Ovary (tissue), 3 donors: ENCODE results near the gene DDR2.

ENCODE experiments used
- CTCF ChIP-seq, 3 donors: fragments of 450-650 bp in 2 of 3; fragments of 200-600 bp in 1 of 3; IDR thresholded peaks; one replicate each; pipeline versions ENCODE4 v1.5.1 to v1.8.0; 2016 to 2022; ENCODE audit warnings: antibody characterized with exemption in 3 of 3, mild to moderate bottlenecking in 1 of 3
- EP300 ChIP-seq: sonication (generic); formaldehyde crosslinking; IDR thresholded peaks from one replicate; pipeline ENCODE4 v1.6.1; 2017; ENCODE audit warnings: antibody characterized with exemption
- POLR2A ChIP-seq: fragments of 450-650 bp; IDR thresholded peaks from one replicate; pipeline ENCODE4 v1.6.1; 2017; ENCODE audit warnings: antibody characterized with exemption, mild to moderate bottlenecking, moderate library complexity
- donor health status: DM: no; HTN: no; CAD: no.

DNA sequence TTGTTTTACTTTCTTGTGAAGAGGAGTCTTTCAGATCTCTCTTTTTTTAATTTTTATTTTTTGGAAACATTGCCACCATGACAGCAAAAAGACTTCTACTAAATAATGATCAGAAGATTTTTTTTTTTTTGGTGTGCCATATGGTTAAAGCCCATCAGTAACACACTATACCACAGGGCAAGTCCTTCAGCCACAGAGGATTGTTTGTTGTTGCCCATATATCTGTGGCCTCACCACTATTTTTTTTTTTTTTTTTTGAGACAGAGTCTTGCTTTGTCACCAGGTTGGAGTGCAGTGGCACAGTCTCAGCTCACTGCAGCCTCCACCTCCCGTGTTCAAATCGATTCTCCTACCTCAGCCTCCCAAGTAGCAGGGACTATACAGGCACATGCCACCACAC, 41.6 kb upstream of the DDR2 start:
- TF ChIP-seq POLR2A (no peak), CTCF (IDR thresholded peaks at IDR 0.05) (no peak), EP300 (no peak)
